ENCODE results near the gene NUCB1.
A peak's percentile ranks its signal among the peaks of the same experiment; 100 is the strongest.
"Not testable (repeated sequence)": the region's sequence is repeated elsewhere in the genome, so short reads cannot be mapped to it uniquely, and the experiment has no call there.

The NUCB1 gene

GRCh38 chr19:48874303-48875135, 25.6 kb upstream of the NUCB1 start:
- no peak for DNase-seq (ENCODE audit: low read depth)

GRCh38 chr19:48876043-48876981, 23.8 kb upstream of the NUCB1 start:
- not testable (repeated sequence) for DNase-seq (ENCODE audit: low read depth)

- DNase-seq (ENCODE audit: low read depth): no peak
Measured at GRCh38 chr19:48877855-48878195, 22.3 kb upstream of the NUCB1 start.

GRCh38 chr19:48878196-48879024, 21.7 kb upstream of the NUCB1 start:
- peak; percentile 96 for DNase-seq (ENCODE audit: low read depth)

GRCh38 chr19:48879025-48879637, 21.0 kb upstream of the NUCB1 start:
- no peak for DNase-seq (ENCODE audit: low read depth)

- not testable (repeated sequence) for DNase-seq (ENCODE audit: low read depth)
Measured at GRCh38 chr19:48879696-48880095, 20.4 kb upstream of the NUCB1 start.

- DNase-seq (ENCODE audit: low read depth): no peak
Measured at GRCh38 chr19:48881741-48882657, 18.1 kb upstream of the NUCB1 start.

GRCh38 chr19:48883726-48884125, 16.4 kb upstream of the NUCB1 start:
- DNase-seq (ENCODE audit: low read depth): no peak

GRCh38 chr19:48887861-48888612, 12.1 kb upstream of the NUCB1 start:
- DNase-seq (ENCODE audit: low read depth): no peak

GRCh38 chr19:48889496-48889895, 10.6 kb upstream of the NUCB1 start:
- not testable (repeated sequence) for DNase-seq (ENCODE audit: low read depth)

GRCh38 chr19:48890551-48890950, 9.6 kb upstream of the NUCB1 start:
- DNase-seq (ENCODE audit: low read depth): no peak

- DNase-seq (ENCODE audit: low read depth): no peak
Measured at GRCh38 chr19:48895226-48895625, 4.9 kb upstream of the NUCB1 start.

- no peak for DNase-seq (ENCODE audit: low read depth)
Measured at GRCh38 chr19:48896191-48896720, 3.9 kb upstream of the NUCB1 start.

GRCh38 chr19:48897181-48897580, 2.9 kb upstream of the NUCB1 start:
- no peak for DNase-seq (ENCODE audit: low read depth)

- DNase-seq (ENCODE audit: low read depth): not testable (repeated sequence)
Measured at GRCh38 chr19:48899386-48899749, 744 bp upstream of the NUCB1 start.

- DNase-seq (ENCODE audit: low read depth): no peak
Measured at GRCh38 chr19:48900477-48901406, 630 bp downstream of the NUCB1 start.

- DNase-seq (ENCODE audit: low read depth): not testable (repeated sequence)
Measured at GRCh38 chr19:48902291-48902690, 2.2 kb downstream of the NUCB1 start.

GRCh38 chr19:48903788-48904187, 3.7 kb downstream of the NUCB1 start:
- not testable (repeated sequence) for DNase-seq (ENCODE audit: low read depth)

Measured in CMK (cell line).